HG02588 (cell line): ENCODE data around the gene ZFP64.

Source experiments
- ATAC-seq: cut with Tn5 transposase; IDR thresholded peaks from one replicate; pipeline ENCODE4 v1.9.1; 2021; ENCODE audit warnings: mild to moderate bottlenecking, moderate library complexity; ENCODE audit not compliant: unreplicated experiment

The ZFP64 gene

DNA sequence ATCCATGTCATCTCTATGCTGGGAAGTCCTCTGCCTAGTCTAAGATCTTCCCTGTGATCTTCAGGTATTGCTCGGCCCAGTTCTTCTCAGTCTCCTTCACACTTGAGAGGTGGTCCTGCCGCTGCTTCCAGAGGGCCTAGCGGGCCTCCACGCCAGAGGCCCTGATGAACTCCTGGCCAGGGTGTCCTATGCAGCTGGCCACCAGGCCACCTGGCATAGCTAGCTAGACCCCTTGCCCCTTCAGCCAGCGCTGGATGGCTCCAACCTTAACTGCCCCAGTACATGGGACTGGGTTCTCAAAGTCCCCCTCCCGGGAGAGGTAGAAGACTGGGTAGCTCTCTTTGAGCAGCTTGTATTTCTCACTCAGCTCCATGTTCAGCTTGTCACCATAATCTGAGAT, 81.1 kb downstream of the ZFP64 start:
- no peak for ATAC-seq

DNA sequence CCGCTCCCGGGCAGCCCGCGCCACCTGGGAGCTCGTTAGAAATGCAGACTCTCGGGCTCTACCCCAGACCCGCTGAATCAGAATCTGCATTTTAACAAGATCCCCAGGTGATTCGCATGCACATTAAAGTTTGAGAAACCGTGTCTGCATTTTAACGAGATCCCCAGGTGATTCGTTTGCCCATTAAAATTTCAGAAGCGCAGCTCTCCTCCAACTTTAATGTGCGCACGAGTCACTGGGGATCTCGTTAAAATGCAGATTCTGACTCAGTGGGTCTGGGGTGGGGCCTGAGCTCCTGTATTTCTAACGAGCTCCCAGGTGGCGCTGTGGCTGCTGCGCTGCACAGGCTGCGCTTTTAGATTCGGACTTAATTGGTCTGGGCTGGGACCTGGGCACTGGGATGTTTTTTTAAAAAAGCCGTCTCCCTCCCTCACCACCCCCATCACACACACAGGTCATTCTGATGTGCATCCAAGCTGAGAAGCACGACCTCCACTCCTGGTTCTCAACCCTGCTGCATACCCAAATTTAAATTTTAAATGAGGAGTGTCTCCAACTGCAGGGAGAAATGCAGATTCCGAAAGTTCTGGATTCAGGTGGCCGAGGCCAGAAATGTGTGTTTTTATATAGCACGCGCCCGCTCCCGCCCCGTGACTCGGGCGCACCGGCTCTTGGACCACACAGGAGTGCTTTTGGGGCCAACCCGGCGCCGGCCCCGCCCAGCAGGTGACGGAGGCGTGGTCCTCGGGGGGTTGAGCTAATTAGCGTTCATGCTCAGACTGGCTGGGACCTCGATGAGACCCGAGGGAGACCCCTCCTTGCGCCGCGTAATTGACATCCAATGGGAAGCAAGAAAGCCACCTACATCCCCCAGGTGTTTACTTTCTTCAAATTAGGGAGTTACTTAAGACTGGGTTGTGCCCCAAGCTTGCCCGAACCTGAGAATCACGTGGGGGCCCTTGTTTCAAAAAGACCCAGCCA, 85.8 kb downstream of the ZFP64 start:
- ATAC-seq, result no peak

DNA sequence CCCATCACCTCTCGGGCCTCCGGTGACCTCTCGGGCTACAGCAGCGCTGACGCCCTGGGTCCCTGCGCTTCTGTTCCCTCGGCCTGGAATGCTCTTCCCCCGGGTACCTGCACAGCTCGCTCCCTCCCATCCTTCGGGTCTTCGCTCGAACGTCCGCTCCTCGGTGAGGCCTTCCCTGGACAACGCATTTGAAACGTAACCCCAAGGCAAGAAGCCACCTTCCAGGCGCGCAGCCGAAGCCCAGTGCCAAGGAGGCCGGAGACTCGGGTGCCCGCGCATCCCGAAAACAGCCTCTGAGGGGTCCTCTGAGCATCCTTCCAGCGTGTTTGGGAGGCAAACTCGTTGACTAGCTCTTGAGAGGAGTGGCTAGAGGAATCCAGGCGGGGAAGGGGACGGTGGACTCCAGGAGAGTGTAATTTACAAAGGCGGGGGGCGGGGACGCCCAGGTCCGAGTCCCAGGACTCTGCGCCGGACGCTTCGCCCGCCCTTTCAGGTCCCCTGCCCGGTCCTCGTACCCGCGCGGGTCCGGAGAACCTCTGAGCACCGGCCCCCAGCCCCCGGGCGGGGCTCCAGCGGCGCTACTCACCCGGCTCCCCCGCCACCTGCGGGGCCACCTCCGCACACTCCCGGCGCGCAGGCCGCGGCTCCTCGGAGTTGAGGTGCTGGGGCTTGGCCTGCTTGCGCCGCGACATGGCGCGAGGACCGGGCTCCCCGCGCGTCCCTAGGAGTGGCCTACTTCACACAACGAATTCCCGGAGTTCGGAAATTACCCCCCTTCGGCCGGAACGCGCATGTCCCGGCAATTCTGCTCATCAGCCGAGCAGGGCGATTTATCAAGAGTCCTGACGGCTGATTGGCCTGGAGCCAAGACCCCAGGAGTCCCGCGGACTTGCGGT, 86.8 kb downstream of the ZFP64 start:
- ATAC-seq, result no peak

DNA sequence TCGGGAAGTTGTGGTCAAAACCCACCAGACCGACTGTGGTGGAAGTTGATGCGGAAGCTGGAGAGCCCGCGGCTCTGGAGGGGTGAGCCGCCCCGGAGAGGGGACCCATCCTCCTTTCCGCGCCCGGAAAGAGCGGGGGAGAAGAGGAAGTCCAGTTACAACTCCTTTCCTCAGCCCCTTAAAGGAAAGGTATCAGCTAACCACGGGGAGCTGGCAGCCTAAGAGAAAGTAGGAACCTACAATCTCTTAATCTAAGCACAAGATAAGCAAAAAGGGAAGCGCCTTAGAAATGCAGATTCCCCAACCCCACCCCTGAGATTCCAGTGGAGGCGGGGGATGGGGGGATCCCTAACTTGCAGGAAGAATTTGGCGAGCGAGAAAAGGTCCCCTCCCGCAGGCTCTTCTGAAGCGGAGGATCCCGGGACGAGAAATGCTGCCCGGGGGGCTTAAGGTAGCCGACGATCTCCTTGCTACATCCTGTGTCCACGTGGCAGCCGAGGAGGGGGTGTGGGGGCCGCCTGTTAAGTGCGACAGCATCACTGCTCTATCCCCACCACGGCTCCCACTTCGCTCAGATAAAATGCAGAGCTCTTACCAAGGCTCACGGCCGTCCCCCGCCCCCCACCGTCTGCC, 87.5 kb downstream of the ZFP64 start:
- ATAC-seq, result no peak

DNA sequence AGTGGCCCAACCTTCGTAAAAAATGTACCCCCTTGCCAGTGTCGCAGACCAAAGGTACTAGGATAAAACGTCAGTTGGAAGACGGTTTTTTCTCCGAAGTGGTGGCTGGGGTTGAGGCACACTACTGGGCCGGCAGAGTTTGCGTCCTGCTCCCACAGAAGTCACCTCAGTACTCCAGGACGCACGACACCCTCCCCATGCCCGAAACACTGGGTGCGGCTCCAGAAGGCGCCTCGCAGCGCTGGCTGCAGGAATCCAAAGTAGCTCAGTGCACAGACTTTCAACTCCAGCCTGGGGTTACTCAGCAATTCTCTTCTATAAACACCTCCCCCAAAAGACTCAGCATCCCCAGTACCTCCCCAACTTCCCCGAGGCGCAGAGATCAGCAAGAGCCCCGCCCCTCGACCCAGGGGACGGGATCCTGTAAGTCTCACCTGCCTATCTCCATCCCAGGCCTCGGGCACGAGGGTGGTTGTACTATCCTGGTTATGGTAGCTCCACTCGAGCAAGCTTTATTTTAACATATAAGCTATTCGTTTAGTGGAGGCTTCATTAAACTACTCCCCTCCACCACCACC, 88.2 kb downstream of the ZFP64 start:
- no peak for ATAC-seq

DNA sequence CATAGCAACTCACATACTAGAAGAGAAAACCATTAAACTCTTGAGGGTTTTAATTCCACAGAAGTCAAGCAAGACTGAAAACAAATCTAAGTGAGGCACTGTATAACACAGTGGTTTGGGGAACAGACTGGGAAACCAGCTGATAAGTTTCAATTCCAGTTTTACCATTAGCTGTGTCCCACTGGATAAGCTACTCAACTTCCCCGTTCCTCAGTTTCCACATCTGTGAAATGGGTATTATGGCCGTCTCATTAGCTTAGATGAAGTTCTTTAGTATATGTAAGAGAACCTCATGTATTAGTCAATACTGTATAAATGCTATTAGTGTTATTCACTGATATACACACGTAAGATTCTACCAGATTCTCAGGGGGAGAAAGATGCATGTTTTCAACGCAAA, 89.0 kb downstream of the ZFP64 start:
- ATAC-seq, result no peak

DNA sequence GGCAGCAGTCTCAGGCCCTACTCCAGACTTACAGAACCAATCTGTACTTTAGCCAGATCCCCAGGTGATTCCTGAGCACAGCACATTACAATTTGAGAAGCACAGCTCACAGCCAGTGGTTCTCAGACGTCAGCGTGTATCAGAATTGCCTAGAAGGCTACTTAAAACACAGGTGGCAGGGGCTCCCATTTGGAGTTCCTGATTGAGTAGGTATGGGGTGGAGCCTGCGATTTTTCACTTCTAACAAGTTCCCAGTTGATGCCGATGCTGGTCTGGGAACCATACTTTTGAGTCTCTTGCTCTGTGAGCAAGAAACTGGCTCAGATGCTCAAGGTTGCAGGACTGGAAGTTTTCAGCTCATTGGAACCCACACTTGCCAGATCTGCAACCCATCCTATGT, 89.5 kb downstream of the ZFP64 start:
- ATAC-seq, result no peak
